Activated T-cell treated with anti-CD3 and anti-CD28 coated beads, Interleukin-2, amount 50 U/mL, for 4 hours (primary cell): Measurements from ENCODE around the gene CAPN15. TPM values are rescaled to one million over a fixed set of nuclear protein-coding genes. Genes with fewer than 3 reads are reported as not detected.

Source experiments
- ATAC-seq, 2 donors: fragments of 200-7000 bp; cut with Tn5 transposase; one replicate each; pipeline ENCODE4 v1.10.0; 2021
- DNase-seq: peaks from one replicate; pipeline ENCODE4 v3.0.0-alpha.2; 2020
- H3K27me3 Mint-ChIP-seq: one replicate; pipeline ENCODE4 v1.8.0; 2021; ENCODE audit warnings: low read depth, mixed read lengths
- H3K36me3 Mint-ChIP-seq: one replicate; pipeline ENCODE4 v1.8.0; 2022; ENCODE audit warnings: mixed read lengths; ENCODE audit not compliant: insufficient read depth
- H3K4me1 Mint-ChIP-seq: one replicate; pipeline ENCODE4 v1.8.0; 2021; ENCODE audit warnings: low read depth, mixed read lengths
- H3K4me3 Mint-ChIP-seq: one replicate; pipeline ENCODE4 v1.8.0; 2021; ENCODE audit warnings: mild to moderate bottlenecking, moderate library complexity, mixed read lengths
- H3K9me3 Mint-ChIP-seq: one replicate; pipeline ENCODE4 v1.8.0; 2021; ENCODE audit warnings: mixed read lengths
- total RNA-seq, 3 donors: library from RNA; stranded (reverse); gene quantifications; one replicate each; pipeline ENCODE4 v1.2.1, GENCODE V29; 2021

The CAPN15 gene
- total RNA-seq, 3 donors from 2014 or later, result 134 to 164 (median 153) TPM

DNA sequence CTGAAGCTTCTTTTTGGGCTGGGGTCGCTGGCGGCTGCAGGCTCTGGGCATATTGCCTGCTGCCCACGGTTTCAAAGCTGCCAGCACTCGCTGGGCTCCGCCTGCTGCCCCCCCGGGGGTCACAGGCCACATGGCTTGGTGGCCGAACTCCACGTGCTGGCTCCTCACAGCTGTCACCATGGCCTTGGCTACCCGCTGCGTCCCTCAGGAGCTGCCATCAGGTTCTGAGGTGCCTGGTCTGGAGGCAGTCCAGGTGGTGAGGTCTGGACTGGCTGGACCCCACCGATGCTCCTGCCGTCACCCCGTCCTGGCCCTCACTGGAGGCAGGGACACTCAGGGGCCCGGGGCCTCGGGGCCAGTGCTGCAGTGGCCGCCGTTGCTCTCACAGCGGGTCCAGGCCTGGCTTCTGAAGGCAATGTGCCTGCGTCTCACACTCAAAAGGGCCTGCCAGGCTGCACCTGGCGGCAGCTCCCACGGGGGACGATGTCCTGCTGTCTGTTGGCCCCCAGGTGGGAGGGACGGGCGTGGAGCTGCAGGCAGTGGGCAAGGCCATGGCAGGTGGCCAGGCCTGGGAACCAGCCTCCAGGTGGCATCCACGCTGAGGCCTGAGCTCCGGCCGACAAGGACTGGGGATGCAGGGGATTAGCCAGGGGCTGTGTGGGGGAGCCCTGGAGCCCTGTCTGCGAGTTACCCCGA lies 13.3 kb downstream of the CAPN15 start:
- H3K4me1 Mint-ChIP-seq, result peaks cover 2% of the 10 kb centered on the region

DNA sequence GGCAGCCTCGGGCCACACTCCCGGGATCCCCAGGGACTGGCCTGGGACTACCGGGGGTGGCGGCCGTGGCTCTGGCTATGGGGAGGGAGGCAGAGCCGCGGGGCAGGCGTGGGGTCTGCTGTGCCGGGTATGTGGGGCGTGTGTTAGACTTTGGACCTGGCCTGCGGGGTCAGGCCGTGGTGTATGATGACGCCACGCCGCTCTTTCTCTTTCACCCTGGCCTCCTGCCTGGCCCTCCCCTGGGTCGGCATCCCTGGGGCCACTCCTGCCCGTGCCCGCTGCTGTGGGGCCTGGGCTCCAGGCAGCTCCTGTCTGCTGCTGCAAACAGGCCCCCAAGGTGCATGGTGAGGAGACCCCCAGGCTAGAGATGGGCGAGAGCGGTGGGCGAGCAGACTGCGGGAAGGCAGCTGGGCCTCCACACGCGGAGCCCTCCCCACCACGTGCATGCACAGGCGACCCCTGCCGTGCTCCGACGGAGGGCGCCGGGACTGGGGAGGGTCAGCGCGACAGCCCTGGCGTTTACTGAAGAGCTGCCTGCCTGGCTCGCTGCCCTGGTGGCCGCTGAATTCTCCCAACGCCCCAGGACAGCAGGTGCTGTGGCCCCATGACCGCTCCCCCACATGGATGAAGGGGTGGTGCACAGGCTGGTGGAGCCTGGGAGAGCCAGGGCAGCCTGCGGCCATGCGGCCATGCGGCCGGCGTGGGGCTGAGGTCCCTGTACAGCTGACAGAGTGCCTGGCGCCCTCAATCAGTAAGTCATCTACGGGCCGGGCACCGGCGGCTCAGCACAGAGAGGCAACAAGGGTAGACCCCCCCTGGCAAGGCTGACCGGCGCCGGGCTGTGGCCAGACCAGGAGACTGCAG lies 16.0 kb downstream of the CAPN15 start:
- DNase-seq, result no peak
- Mint-ChIP-seq H3K4me1 (peaks cover 2% of the 10 kb centered on the region), H3K36me3 (peaks cover 5% of the 10 kb centered on the region), H3K27me3 (no peaks in the 10 kb centered on the region), H3K4me3 (no peak overlapping the region), H3K9me3 (no peaks in the 10 kb centered on the region)
- no peak for ATAC-seq

More for the DNA sequence above, 13.3 kb downstream of the CAPN15 start:
- DNase-seq, result no peak
- H3K9me3 Mint-ChIP-seq, result no peaks in the 10 kb centered on the region
- H3K36me3 Mint-ChIP-seq, result peaks cover 5% of the 10 kb centered on the region
- no peak overlapping the region for H3K4me3 Mint-ChIP-seq
- no peak for ATAC-seq
- no peaks in the 10 kb centered on the region for H3K27me3 Mint-ChIP-seq

DNA sequence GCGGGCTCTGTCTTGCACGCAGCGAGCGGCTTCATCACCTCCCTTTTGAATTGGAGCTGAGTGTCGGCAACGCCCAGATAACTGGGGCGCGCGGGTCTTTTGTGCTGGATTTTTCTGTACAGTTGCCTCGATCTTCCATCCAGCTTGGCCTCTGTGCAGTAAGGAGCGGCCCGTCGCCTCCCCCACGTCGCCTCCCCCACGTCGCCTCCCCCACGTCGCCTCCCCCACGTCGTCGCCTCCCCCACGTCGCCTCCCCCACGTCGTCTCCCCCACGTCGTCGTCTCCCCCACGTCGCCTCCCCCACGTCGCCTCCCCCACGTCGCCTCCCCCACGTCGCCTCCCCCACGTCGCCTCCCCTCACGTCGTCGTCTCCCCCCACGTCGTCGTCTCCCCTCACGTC lies 17.0 kb downstream of the CAPN15 start:
- H3K36me3 Mint-ChIP-seq, result peaks cover 1% of the 10 kb centered on the region
- H3K4me1 Mint-ChIP-seq, result no peaks in the 10 kb centered on the region
- ATAC-seq (no peak), DNase-seq (no peak)
- H3K4me3 Mint-ChIP-seq, result no peak overlapping the region
- no peaks in the 10 kb centered on the region for H3K27me3 Mint-ChIP-seq
- no peaks in the 10 kb centered on the region for H3K9me3 Mint-ChIP-seq

DNA sequence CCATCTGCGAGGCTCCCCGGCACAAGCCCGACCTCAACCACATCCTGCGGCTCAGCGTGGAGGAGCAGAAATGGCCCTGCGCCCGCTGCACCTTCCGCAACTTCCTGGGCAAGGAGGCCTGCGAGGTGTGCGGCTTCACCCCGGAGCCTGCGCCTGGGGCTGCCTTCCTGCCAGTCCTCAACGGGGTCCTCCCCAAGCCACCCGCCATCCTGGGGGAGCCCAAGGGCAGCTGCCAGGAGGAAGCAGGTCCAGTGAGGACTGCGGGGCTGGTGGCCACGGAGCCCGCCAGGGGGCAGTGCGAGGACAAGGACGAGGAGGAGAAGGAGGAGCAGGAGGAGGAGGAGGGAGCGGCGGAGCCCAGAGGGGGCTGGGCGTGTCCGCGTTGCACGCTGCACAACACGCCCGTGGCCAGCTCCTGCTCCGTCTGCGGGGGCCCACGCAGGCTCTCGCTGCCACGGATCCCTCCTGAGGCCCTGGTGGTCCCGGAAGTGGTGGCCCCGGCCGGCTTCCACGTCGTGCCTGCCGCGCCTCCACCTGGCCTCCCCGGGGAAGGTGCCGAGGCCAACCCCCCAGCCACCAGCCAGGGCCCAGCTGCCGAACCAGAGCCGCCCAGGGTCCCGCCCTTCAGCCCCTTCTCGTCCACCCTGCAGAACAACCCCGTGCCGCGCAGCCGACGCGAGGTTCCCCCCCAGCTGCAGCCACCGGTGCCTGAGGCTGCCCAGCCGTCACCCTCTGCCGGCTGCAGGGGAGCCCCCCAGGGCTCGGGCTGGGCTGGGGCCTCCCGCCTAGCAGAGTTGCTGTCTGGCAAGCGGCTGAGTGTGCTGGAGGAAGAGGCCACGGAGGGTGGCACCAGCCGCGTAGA lies 19.6 kb downstream of the CAPN15 start:
- Mint-ChIP-seq H3K4me1 (no peaks in the 10 kb centered on the region), H3K9me3 (no peaks in the 10 kb centered on the region), H3K4me3 (no peak overlapping the region), H3K36me3 (peaks cover 1% of the 10 kb centered on the region), H3K27me3 (no peaks in the 10 kb centered on the region)
- peak; percentile 48 for DNase-seq
- ATAC-seq, result peak; percentile 58 to 68

DNA sequence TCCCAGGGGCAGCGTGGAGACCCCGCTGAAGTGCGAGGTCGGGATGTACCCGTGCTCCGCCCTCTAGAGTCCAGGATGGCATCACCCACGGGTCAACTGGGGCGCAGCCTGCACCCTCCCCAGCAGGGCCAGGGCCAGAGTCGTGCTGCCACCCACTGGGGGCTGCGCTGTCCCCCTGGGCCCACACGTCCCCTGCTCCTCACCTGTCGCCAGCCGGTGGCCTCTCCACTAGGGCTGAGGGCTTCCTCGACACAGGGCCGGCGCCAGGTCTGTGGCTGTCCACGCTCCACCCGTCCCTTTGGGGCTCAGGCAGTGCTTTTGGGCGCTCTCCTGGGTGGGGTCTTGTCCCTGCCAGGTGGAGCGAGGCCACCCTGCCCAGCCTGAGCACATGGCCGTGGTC lies 21.1 kb downstream of the CAPN15 start:
- ATAC-seq, result no peak
- DNase-seq, result no peak
- H3K4me1 Mint-ChIP-seq, result no peaks in the 10 kb centered on the region
- peaks cover 1% of the 10 kb centered on the region for H3K36me3 Mint-ChIP-seq
- no peaks in the 10 kb centered on the region for H3K9me3 Mint-ChIP-seq
- H3K4me3 Mint-ChIP-seq, result no peak overlapping the region
- H3K27me3 Mint-ChIP-seq, result no peaks in the 10 kb centered on the region

DNA sequence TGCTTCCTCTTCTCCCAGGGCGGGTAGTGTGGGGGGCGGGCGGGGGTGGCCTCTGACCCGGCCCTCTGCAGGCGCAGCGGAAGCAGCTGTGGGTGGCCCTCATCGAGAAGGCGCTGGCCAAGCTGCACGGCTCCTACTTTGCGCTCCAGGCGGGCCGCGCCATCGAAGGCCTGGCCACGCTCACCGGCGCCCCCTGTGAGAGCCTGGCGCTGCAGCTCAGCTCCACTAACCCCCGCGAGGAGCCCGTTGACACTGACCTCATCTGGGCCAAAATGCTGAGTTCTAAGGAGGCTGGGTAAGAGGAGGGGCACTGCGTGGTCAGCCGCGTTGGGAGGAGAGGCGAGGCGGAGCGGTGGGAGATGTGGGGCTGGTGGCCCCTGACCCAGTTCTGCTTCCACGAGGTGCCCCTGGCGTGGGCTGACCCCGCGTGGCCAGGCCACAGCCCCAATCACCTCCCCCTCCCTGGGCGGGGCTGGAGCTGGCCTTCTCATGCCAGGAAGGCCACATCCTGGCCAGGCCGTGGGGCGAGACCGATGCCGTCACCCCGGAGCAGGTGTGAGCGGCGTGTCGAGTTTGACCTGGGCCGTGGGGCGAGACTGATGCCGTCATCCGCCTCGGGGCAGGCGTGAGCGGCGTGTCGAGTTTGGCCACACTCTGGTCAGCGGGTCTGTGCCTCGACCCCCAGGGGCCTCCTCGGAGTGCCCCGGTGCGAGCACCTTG lies 22.2 kb downstream of the CAPN15 start:
- Mint-ChIP-seq H3K9me3 (no peaks in the 10 kb centered on the region), H3K27me3 (no peaks in the 10 kb centered on the region), H3K4me3 (no peak overlapping the region), H3K36me3 (peaks cover 1% of the 10 kb centered on the region), H3K4me1 (no peaks in the 10 kb centered on the region)
- ATAC-seq (no peak), DNase-seq (no peak)

DNA sequence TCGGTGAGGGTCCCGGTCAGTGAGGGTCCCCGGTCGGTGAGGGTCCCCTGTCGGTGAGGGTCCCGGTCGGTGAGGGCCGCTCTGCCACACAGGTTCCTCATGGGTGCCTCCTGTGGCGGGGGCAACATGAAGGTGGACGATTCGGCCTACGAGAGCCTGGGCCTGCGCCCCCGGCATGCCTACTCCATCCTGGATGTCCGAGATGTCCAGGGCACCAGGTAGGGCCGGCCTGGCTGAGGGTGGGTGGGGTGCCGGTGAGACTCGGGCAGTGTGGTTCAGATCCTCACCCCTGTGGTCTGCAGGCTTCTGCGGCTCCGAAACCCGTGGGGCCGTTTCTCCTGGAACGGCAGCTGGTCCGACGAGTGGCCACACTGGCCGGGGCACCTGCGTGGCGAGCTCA lies 23.7 kb downstream of the CAPN15 start:
- Mint-ChIP-seq H3K4me1 (no peaks in the 10 kb centered on the region), H3K27me3 (no peaks in the 10 kb centered on the region), H3K36me3 (no peaks in the 10 kb centered on the region), H3K9me3 (no peaks in the 10 kb centered on the region), H3K4me3 (no peak overlapping the region)
- ATAC-seq (no peak), DNase-seq (no peak)

DNA sequence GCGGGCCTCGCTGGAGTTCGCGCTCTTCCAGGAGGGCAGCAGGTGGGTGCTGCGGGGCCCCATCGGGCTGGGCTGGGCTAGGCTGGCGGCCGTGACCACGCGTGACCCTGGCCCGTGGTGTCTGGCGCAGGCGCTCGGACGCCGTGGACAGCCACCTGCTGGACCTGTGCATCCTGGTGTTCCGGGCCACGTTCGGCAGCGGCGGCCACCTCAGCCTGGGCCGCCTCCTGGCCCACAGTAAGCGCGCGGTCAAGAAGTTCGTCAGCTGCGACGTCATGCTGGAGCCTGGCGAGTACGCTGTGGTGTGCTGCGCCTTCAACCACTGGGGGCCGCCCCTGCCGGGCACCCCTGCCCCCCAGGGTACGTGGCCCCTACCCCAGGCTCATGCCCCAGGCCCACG lies 24.7 kb downstream of the CAPN15 start:
- no peak overlapping the region for H3K4me3 Mint-ChIP-seq
- ATAC-seq, result no peak
- H3K36me3 Mint-ChIP-seq, result no peaks in the 10 kb centered on the region
- no peaks in the 10 kb centered on the region for H3K27me3 Mint-ChIP-seq
- no peaks in the 10 kb centered on the region for H3K4me1 Mint-ChIP-seq
- no peak for DNase-seq
- no peaks in the 10 kb centered on the region for H3K9me3 Mint-ChIP-seq

DNA sequence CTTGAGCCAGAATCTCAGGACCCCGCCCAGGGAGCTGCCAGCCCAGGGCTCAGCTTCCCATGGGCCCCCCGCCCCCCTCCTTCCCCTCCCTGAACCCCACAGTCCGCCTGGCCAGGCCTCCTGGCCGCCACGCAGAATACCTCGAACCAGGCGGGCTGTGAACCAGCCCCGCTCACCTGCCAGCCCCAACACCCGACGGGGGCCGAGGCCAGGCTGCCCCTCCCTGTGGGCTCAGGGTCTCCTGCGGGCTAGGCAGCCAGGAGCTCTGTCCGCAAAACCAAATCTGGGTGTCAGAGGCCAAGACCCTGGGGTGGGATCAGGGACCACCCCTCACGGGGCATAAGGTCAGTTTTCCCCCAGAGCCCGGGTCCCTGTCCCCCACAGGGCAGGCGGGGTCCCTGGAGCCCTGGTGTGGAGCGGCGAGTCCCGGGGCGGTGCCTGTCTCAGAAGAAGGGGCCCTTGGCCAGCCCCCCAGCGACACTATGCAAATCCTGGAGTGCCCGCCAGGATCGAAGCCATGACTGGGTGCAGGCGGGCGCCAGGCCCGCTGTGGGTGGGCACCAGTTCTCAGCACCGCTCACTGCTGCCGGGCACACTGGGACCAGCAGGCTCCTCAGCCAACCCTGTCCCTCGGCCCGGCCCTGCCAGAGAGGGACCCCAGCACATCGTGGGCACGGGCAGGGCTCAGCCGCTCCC lies 26.2 kb downstream of the CAPN15 start:
- no peak overlapping the region for H3K4me3 Mint-ChIP-seq
- no peaks in the 10 kb centered on the region for H3K36me3 Mint-ChIP-seq
- H3K4me1 Mint-ChIP-seq, result no peaks in the 10 kb centered on the region
- peaks cover 10% of the 10 kb centered on the region for H3K27me3 Mint-ChIP-seq
- no peaks in the 10 kb centered on the region for H3K9me3 Mint-ChIP-seq
- ATAC-seq (no peak), DNase-seq (no peak)

DNA sequence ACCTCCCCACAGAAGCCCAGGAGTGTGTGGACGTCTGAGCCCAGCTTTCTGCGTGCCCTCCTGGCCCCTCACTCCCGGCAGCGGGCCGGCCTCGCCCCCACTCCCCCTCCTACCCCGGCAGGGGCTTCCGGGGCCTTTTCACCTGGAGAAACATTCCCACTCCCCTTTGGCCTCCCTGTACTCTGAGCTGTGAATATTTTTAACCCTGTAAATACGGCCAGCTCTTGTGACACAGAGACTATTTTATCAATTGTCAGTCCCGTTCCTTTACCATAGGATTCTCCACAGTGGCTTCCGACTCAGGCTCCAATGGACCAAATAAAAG lies 26.7 kb downstream of the CAPN15 start:
- Mint-ChIP-seq H3K36me3 (no peaks in the 10 kb centered on the region), H3K4me1 (no peaks in the 10 kb centered on the region), H3K4me3 (no peak overlapping the region), H3K9me3 (no peaks in the 10 kb centered on the region), H3K27me3 (peaks cover 12% of the 10 kb centered on the region)
- DNase-seq (no peak), ATAC-seq (no peak)

DNA sequence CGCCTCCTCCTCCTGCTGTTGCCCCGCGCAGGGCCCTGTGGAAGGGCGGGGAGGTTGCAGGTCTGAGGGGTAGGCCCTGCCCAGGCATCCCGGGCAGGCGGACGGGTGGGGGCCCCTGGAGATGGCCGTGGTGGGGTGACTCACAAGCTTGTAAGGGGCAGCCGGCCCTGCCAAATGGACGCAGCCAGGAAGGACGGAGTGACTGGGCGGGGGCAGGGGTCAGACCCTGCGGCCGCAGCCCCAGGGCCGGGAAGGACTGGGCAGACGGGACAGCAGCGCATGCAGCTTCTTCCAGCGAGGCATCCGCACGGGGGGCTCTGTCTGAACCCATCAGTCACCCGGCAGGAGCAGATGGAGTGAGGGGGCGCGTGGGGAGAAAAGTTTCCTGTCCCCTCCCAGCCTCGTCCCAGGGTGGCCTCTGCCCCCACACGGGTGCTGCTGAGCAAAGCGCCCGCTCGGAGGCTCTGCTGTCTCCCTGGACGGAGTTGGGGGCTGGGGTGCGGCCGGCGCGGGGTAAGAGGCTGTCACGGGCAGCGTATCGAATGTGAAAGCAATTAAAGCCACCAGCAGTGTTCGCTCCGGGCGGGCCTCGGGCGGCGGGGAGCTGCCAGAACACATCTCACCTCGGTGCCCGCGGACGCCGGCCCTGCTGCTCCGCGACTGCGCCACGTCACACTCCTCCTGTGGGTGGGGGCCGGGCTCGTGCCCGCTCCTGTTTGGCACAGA lies 27.3 kb downstream of the CAPN15 start:
- Mint-ChIP-seq H3K9me3 (no peaks in the 10 kb centered on the region), H3K4me1 (no peaks in the 10 kb centered on the region), H3K27me3 (peaks cover 16% of the 10 kb centered on the region), H3K36me3 (no peaks in the 10 kb centered on the region), H3K4me3 (no peak overlapping the region)
- DNase-seq, result no peak
- no peak for ATAC-seq

DNA sequence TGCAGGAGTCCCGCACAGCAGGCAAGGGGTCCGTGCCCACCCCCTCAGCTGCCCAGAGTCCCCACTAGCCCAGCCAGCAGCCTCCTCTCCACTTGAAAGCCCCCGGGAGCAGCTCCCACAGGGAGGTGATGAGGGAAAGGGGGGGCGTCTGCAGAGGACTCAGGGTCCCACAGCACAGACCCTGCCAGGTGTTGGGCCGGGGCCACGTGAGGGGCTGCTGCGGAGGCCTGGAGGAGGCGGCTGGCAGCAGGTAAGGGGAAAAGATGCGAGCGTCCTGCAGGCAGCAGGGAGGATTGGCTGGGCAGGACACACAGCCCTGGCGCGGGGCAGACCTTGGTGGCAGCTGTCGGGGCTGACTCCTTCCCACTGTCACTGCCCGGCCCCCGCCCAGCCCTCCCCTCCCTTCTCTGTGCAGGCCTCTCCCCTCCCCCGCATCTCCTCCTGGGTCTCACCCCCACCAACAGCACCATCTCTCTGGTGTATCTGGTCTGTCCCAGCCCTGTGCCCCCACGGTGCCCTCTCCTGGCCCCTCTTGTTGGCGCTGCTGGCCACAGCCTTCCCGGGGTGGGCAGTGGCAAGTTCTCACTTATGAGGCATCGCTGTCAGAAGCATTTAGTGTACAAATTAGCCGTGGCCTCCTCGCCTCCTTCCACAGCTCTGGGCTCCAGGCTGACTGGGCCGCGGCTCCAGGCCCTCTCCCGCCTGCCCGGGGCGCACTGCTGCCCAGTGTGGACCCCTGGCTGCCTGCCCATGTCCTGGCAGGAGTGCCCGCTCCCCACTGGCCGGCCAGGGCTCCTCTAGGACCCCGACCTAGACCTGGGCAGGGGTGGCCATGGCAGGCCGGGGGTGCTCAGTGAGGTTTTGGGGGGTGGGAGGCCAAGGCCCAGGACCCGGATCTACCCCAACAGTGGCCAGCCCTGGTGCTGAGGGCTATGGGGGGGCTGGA lies 28.3 kb downstream of the CAPN15 start:
- H3K36me3 Mint-ChIP-seq, result no peaks in the 10 kb centered on the region
- DNase-seq (no peak), ATAC-seq (no peak)
- H3K27me3 Mint-ChIP-seq, result peaks cover 16% of the 10 kb centered on the region
- H3K9me3 Mint-ChIP-seq, result no peaks in the 10 kb centered on the region
- no peak overlapping the region for H3K4me3 Mint-ChIP-seq
- no peaks in the 10 kb centered on the region for H3K4me1 Mint-ChIP-seq
